Measurements from ENCODE around the gene TCF19. TPM values are rescaled to one million over a fixed set of nuclear protein-coding genes. Genes with fewer than 3 reads are reported as not detected.

TCF19 gene
- total RNA-seq, 1 experiment from 2014 or later, result 26.0 TPM

DNA sequence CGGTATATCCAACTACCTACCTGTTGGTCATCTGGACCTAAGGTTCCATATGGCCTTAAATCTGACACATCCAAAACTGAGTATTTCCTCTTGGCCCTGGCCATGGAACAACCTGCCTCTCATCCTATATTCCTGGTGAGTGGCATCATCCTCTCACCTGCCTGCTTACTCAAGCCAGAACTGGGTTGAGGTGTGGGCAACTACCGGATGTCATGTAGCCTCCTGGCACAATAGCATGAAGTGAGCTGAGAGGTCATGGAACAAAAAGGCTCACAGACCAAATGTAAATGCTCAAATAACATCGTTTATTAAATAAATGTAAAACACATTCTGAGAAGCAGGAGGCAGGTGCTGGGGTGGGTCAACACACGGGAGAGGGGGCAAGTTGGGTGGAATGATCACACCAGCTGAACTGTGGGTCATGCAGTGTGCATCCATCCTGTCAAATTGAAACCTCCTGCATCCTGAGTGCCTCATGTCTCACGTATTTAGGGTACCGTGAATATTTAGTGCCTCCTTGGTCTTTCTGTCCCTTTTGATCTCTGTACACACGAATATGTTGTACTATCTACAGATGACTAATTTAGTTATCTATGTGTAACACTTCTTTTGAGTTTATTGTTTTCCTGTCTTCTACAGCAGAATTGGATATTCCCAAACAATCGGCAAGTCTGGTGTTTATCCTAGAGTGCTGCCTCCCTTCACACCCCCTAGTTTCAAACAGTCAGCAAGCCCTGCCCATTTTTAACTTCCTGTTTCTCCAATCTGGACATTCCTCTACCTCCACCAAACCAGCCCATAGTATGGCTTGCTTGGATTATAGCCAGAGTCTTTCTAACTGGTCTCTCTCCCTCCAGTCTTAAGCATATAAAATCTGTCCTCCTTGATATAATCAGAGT, 20.0 kb downstream of the TCF19 start:
- intact Hi-C loops (cut with micrococcal nuclease; ENCODE audit: unreplicated experiment), result no loop called here
- Histone ChIP-seq H3K36me3 (ENCODE audit: low read depth) (no peaks in the 10 kb centered on the region), H3K27me3 (ENCODE audit: insufficient read depth, low read depth) (no peaks in the 10 kb centered on the region), H3F3A (ENCODE audit: insufficient read depth, low read depth) (no peaks in the 10 kb centered on the region), H3K4me1 (replicated peaks; ENCODE audit: insufficient read depth) (no peaks in the 10 kb centered on the region), H3K27ac (no peak overlapping the region), H3K4me2 (no peak overlapping the region), H3K9me2 (ENCODE audit: insufficient read depth) (no peaks in the 10 kb centered on the region), H3K79me2 (ENCODE audit: low read depth) (no peaks in the 10 kb centered on the region), H2AFZ (no peak overlapping the region), H3K4me3 (no peak overlapping the region), H4K20me1 (ENCODE audit: insufficient read depth) (no peaks in the 10 kb centered on the region), H3K9me3 (ENCODE audit: insufficient read depth, low read depth) (no peaks in the 10 kb centered on the region)
- no TSS peak for BruUV-seq (replicated peaks)
- ChIA-PET CTCF (interaction anchor here (0.6 kb wide), 1 partner anchor 20 kb away, joined by 3 read pairs; the partner anchor contains the start of gene TCF19), POLR2A (ENCODE audit: unreplicated experiment) (no interaction called here)
- DNase-seq, result no peak
- no peak for TF ChIP-seq EZH2 (IDR thresholded peaks at IDR 0.05; ENCODE audit: low read depth)
- TF ChIP-seq, protein P1, sequence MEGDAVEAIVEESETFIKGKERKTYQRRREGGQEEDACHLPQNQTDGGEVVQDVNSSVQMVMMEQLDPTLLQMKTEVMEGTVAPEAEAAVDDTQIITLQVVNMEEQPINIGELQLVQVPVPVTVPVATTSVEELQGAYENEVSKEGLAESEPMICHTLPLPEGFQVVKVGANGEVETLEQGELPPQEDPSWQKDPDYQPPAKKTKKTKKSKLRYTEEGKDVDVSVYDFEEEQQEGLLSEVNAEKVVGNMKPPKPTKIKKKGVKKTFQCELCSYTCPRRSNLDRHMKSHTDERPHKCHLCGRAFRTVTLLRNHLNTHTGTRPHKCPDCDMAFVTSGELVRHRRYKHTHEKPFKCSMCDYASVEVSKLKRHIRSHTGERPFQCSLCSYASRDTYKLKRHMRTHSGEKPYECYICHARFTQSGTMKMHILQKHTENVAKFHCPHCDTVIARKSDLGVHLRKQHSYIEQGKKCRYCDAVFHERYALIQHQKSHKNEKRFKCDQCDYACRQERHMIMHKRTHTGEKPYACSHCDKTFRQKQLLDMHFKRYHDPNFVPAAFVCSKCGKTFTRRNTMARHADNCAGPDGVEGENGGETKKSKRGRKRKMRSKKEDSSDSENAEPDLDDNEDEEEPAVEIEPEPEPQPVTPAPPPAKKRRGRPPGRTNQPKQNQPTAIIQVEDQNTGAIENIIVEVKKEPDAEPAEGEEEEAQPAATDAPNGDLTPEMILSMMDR (conservative IDR thresholded peaks at IDR 0.05), result no peak

DNA sequence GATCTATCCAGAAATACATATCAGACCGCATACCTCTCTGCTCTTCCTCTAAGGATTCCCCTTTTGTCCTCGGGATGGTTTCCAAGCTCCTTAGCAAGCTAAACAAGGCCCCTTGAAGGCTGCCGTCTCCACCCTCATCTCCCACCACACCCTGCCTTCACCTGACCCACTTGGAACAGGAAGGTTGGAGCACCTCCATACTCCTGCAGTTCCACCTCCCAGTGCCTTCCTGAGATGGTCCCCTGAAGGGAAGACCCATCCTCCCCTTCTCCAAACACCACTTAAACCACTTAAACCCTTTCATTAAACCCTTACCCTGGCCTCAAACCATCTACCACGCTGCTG, 20.6 kb downstream of the TCF19 start:
- Histone ChIP-seq H3K27me3 (ENCODE audit: insufficient read depth, low read depth) (no peaks in the 10 kb centered on the region), H2AFZ (no peak overlapping the region), H3K4me3 (no peak overlapping the region), H4K20me1 (ENCODE audit: insufficient read depth) (no peaks in the 10 kb centered on the region), H3K9me3 (ENCODE audit: insufficient read depth, low read depth) (no peaks in the 10 kb centered on the region), H3F3A (ENCODE audit: insufficient read depth, low read depth) (no peaks in the 10 kb centered on the region), H3K79me2 (ENCODE audit: low read depth) (no peaks in the 10 kb centered on the region), H3K9me2 (ENCODE audit: insufficient read depth) (no peaks in the 10 kb centered on the region), H3K27ac (no peak overlapping the region), H3K4me1 (replicated peaks; ENCODE audit: insufficient read depth) (no peaks in the 10 kb centered on the region), H3K4me2 (no peak overlapping the region), H3K36me3 (ENCODE audit: low read depth) (no peaks in the 10 kb centered on the region)
- intact Hi-C loops (cut with micrococcal nuclease; ENCODE audit: unreplicated experiment), result no loop called here
- ChIA-PET CTCF (interaction anchor here (0.6 kb wide), 1 partner anchor 21 kb away, joined by 3 read pairs; the partner anchor contains the start of gene TCF19), POLR2A (ENCODE audit: unreplicated experiment) (no interaction called here)
- TF ChIP-seq, protein P1 (conservative IDR thresholded peaks at IDR 0.05), result no peak
- TF ChIP-seq EZH2 (IDR thresholded peaks at IDR 0.05; ENCODE audit: low read depth), result no peak
- DNase-seq, result no peak
- no TSS peak for BruUV-seq (replicated peaks)

DNA sequence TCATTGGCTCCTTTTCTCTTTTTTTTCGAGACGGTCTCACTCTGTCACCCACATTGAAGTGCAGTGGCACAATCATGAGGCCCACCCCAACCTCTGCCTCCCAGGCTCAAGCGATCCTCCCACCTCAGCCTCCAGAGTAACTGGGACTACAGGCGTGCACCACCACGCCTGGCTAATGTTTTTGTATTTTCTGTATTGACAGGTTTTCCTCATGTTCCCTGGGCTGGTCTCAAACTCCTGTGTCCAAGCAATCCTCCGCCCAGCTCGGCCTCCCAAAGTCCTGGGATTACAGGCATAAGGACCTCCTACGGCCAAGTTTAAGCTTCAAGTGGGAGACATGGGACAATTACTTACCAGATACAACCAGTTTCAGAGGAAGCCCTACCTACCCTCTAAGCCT, 21.5 kb downstream of the TCF19 start:
- CTCF ChIA-PET, result no interaction called here
- no peaks in the 10 kb centered on the region for H3K9me3 ChIP-seq (ENCODE audit: insufficient read depth, low read depth)
- no peak for DNase-seq
- H3K36me3 ChIP-seq (ENCODE audit: low read depth), result no peaks in the 10 kb centered on the region
- no peaks in the 10 kb centered on the region for H3K4me1 ChIP-seq (replicated peaks; ENCODE audit: insufficient read depth)
- intact Hi-C loops (cut with micrococcal nuclease; ENCODE audit: unreplicated experiment), result no loop called here
- H3F3A ChIP-seq (ENCODE audit: insufficient read depth, low read depth), result no peaks in the 10 kb centered on the region
- no peaks in the 10 kb centered on the region for H3K79me2 ChIP-seq (ENCODE audit: low read depth)
- no TSS peak for BruUV-seq (replicated peaks)
- no peaks in the 10 kb centered on the region for H3K9me2 ChIP-seq (ENCODE audit: insufficient read depth)
- H3K27me3 ChIP-seq (ENCODE audit: insufficient read depth, low read depth), result no peaks in the 10 kb centered on the region
- H3K4me2 ChIP-seq, result no peak overlapping the region
- H3K27ac ChIP-seq, result no peak overlapping the region
- no peak for TF ChIP-seq EZH2 (IDR thresholded peaks at IDR 0.05; ENCODE audit: low read depth)
- TF ChIP-seq, protein P1 (conservative IDR thresholded peaks at IDR 0.05), result no peak
- POLR2A ChIA-PET (ENCODE audit: unreplicated experiment), result no interaction called here
- H4K20me1 ChIP-seq (ENCODE audit: insufficient read depth), result no peaks in the 10 kb centered on the region
- H3K4me3 ChIP-seq, result no peak overlapping the region
- H2AFZ ChIP-seq, result no peak overlapping the region

Data from PC-9 (cell line).